MM.1S (cell line): ENCODE data around the gene DGKG.

Source experiments
- DNase-seq: peaks from one replicate; pipeline ENCODE4 v3.0.0-alpha.2; 2015
- H2AFZ ChIP-seq: fragments of 300-600 bp; sonication (generic); 2 replicates; pipeline ENCODE4 v1.6.0; 2016; ENCODE audit warnings: antibody characterized with exemption, low read length
- H3F3A ChIP-seq: fragments of 300-600 bp; sonication (generic); 2 replicates; pipeline ENCODE4 v1.6.1; 2016; ENCODE audit warnings: mild to moderate bottlenecking, antibody characterized with exemption, low read length, moderate library complexity, mixed read lengths; ENCODE audit not compliant: insufficient read depth
- H3K27ac ChIP-seq: fragments of 300-600 bp; sonication (generic); 2 replicates; pipeline ENCODE4 v1.5.1; 2016; ENCODE audit warnings: mild to moderate bottlenecking, low read length
- H3K27me3 ChIP-seq: fragments of 300-600 bp; sonication (generic); replicated peaks from 2 replicates; pipeline ENCODE4 v1.6.0; 2016; ENCODE audit warnings: low read length; ENCODE audit not compliant: insufficient read depth
- H3K36me3 ChIP-seq: fragments of 300-600 bp; sonication (generic); replicated peaks from 2 replicates; pipeline ENCODE4 v1.6.1; 2016; ENCODE audit warnings: mild to moderate bottlenecking, low read length, mixed read lengths; ENCODE audit not compliant: insufficient read depth
- H3K4me1 ChIP-seq: fragments of 300-600 bp; sonication (generic); 2 replicates; pipeline ENCODE4 v1.6.1; 2016; ENCODE audit warnings: low read length, mixed read lengths
- H3K4me2 ChIP-seq: fragments of 300-600 bp; sonication (generic); 2 replicates; pipeline ENCODE4 v1.6.0; 2016; ENCODE audit warnings: low read depth, low read length
- H3K4me3 ChIP-seq: fragments of 300-600 bp; sonication (generic); 2 replicates; pipeline ENCODE4 v1.5.1; 2016; ENCODE audit warnings: low read length, mixed read lengths
- H3K79me2 ChIP-seq: fragments of 300-600 bp; sonication (generic); 2 replicates; pipeline ENCODE4 v1.6.1; 2016; ENCODE audit warnings: mixed run types, low read length, mixed read lengths
- H3K9ac ChIP-seq: fragments of 300-600 bp; sonication (generic); 2 replicates; pipeline ENCODE4 v1.6.1; 2016; ENCODE audit warnings: low read length, mixed read lengths
- H3K9me2 ChIP-seq: fragments of 300-600 bp; sonication (generic); replicated peaks from 2 replicates; pipeline ENCODE4 v1.6.1; 2016; ENCODE audit warnings: mild to moderate bottlenecking, low read length, mixed read lengths; ENCODE audit not compliant: insufficient read depth
- H3K9me3 ChIP-seq: fragments of 300-600 bp; sonication (generic); replicated peaks from 2 replicates; pipeline ENCODE4 v1.6.1; 2016; ENCODE audit warnings: mild to moderate bottlenecking, low read length, mixed read lengths; ENCODE audit not compliant: insufficient read depth
- H4K20me1 ChIP-seq: fragments of 300-600 bp; sonication (generic); 2 replicates; pipeline ENCODE4 v1.6.1; 2016; ENCODE audit warnings: mild to moderate bottlenecking, low read length, moderate library complexity, mixed read lengths; ENCODE audit not compliant: insufficient read depth
- EZH2 ChIP-seq: fragments of 300-600 bp; sonication (generic); optimal IDR thresholded peaks from 2 replicates; pipeline ENCODE3; 2017; ENCODE audit warnings: low read depth, mild to moderate bottlenecking, antibody characterized with exemption, low read length, mixed read lengths
- EZH2phosphoT487 ChIP-seq: fragments of 300-600 bp; sonication (generic); IDR thresholded peaks from 2 replicates; pipeline ENCODE4 v1.6.1; 2018; ENCODE audit warnings: antibody characterized with exemption, low read length
- TF ChIP-seq, protein P1 (sequence below): fragments of 300-600 bp; sonication (generic); IDR thresholded peaks from 2 replicates; pipeline ENCODE4 v1.5.1; 2016; ENCODE audit warnings: antibody characterized with exemption, low read length, mixed read lengths

Gene DGKG

DNA sequence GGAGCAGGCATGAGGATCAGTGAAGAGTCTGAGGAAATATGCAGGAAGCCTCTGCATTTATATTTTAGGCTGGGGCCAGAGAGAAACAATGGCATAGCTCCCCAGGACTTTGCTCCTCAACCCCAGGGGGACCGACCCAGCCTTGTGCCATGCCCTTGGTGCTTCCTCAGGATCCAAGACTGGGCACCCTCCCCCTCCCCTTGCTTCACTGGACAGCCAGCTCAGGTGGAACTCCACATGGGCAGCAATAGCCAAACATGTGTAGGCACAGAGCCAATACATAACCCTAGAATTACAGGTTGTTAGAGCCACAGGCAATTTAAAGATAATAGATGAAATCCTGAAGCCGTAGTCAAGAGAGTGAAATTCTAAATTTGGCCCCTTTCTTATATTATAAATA, 180.1 kb downstream of the DGKG start:
- Histone ChIP-seq H3K27me3 (no peaks in the 10 kb centered on the region), H3K9me2 (no peaks in the 10 kb centered on the region), H3F3A (peaks cover 4% of the 10 kb centered on the region; the same call in 1 of the 2 replicates), H3K4me2 (no peak overlapping the region), H3K4me3 (no peak overlapping the region), H3K79me2 (no peaks in the 10 kb centered on the region), H3K27ac (no peak overlapping the region), H3K9ac (no peak overlapping the region), H3K9me3 (no peaks in the 10 kb centered on the region), H4K20me1 (no peaks in the 10 kb centered on the region), H3K4me1 (peaks cover 11% of the 10 kb centered on the region), H2AFZ (no peak overlapping the region), H3K36me3 (no peaks in the 10 kb centered on the region)
- no peak for DNase-seq
- TF ChIP-seq EZH2 (no peak), EZH2phosphoT487 (no peak)
- TF ChIP-seq, protein P1, sequence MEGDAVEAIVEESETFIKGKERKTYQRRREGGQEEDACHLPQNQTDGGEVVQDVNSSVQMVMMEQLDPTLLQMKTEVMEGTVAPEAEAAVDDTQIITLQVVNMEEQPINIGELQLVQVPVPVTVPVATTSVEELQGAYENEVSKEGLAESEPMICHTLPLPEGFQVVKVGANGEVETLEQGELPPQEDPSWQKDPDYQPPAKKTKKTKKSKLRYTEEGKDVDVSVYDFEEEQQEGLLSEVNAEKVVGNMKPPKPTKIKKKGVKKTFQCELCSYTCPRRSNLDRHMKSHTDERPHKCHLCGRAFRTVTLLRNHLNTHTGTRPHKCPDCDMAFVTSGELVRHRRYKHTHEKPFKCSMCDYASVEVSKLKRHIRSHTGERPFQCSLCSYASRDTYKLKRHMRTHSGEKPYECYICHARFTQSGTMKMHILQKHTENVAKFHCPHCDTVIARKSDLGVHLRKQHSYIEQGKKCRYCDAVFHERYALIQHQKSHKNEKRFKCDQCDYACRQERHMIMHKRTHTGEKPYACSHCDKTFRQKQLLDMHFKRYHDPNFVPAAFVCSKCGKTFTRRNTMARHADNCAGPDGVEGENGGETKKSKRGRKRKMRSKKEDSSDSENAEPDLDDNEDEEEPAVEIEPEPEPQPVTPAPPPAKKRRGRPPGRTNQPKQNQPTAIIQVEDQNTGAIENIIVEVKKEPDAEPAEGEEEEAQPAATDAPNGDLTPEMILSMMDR, result no peak

DNA sequence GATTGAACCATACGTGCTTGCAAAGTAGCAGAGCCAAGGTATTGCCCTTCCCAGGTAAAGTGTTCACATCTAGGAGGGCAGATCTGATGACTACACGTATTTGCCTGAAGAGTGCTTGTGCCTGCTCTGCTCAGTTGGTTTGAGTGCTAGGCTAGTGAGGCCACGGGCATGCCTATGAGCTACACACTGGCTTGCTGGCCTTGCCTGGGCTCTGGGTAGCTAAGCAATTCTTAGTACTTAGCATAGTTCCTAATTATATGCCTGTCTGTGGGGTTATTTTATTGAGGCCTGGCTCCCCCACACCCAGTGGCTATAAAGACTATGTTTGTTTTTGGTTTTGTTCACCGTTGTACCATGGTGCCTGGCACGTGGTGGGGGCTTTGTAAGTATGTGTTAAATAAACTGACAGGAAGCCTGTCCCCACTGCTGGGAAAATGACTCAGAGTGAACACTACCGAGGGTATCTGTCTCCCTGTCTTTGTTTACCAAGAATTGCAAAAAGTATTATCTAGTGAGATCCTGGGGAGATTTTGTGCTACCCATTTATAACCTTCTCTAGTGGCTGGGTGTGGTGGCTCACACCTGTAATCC, 181.0 kb downstream of the DGKG start:
- no peak overlapping the region for H2AFZ ChIP-seq
- no peaks in the 10 kb centered on the region for H3K9me2 ChIP-seq
- no peak for DNase-seq
- H3K9ac ChIP-seq, result no peak overlapping the region
- no peak overlapping the region for H3K27ac ChIP-seq
- no peaks in the 10 kb centered on the region for H3K79me2 ChIP-seq
- no peak overlapping the region for H3K4me3 ChIP-seq
- no peaks in the 10 kb centered on the region for H4K20me1 ChIP-seq
- no peak overlapping the region for H3K4me2 ChIP-seq
- TF ChIP-seq, protein P1, result no peak
- no peak for TF ChIP-seq EZH2
- no peak for TF ChIP-seq EZH2phosphoT487
- H3K36me3 ChIP-seq, result no peaks in the 10 kb centered on the region
- H3K9me3 ChIP-seq, result no peaks in the 10 kb centered on the region
- no peaks in the 10 kb centered on the region for H3K27me3 ChIP-seq
- H3K4me1 ChIP-seq, result peaks cover 11% of the 10 kb centered on the region
- peaks cover 4% of the 10 kb centered on the region; the same call in 1 of the 2 replicates for H3F3A ChIP-seq

DNA sequence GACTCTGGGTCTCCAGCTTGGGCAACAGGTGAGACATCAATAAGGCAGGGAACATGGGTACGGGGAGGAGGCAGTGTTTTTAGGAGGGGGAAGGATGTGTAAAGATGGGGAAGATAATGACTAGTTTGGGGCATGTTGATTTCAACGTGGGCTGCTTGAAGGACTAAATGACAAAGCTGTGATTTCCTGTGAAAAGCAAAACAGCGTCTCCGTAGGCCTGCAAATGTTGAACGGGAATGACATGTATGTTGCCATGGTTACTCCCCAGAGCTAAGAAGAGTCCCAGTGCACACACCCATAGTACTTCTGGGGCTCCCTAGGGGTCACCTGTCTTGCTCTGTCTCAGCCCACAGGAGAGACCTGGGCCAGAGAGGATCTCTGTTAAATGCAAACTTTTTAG, 181.9 kb downstream of the DGKG start:
- DNase-seq, result no peak
- Histone ChIP-seq H3K9me3 (no peaks in the 10 kb centered on the region), H3K9me2 (no peaks in the 10 kb centered on the region), H3F3A (peaks cover under 1% of the 10 kb centered on the region; the same call in 1 of the 2 replicates), H3K9ac (no peak overlapping the region), H3K36me3 (no peaks in the 10 kb centered on the region), H2AFZ (no peak overlapping the region), H3K4me1 (peaks cover 6% of the 10 kb centered on the region), H4K20me1 (no peaks in the 10 kb centered on the region), H3K27me3 (no peaks in the 10 kb centered on the region), H3K4me2 (no peak overlapping the region), H3K27ac (no peak overlapping the region), H3K79me2 (no peaks in the 10 kb centered on the region), H3K4me3 (no peak overlapping the region)
- no peak for TF ChIP-seq EZH2phosphoT487
- no peak for TF ChIP-seq EZH2
- TF ChIP-seq, protein P1, result no peak
